ENCODE data around the gene CBLC. TPM values are rescaled to one million over a fixed set of nuclear protein-coding genes. Genes with fewer than 3 reads are reported as not detected.

Gene CBLC
- polyA plus RNA-seq, 1 donor from 2014 or later, result not detected

DNA sequence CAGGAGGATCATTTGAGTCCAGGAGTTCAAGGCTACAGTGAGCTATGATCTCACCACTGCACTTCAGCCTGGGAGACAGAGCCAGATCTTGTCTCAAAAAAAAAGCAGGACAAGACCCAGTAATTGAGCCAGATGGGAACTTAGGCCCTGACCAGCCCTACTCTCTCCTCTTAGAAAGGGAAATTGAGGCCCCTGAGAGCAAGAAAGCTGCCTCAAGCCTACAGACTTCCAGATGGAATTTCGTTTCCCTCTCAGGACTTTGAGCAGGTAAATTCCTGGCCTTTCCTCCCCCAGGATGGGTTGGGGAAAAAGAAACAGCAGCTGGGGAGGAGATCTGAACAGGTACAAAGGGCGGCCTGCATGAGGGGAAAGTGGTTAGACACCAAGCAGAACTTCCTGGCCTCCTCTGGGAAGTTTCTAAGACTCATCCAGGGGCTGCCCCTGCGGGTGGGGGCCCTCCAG is 32.8 kb upstream of the CBLC start:
- H2AFZ ChIP-seq (ENCODE audit: low read depth, low read length), result no peak overlapping the region
- no peak overlapping the region for H3K9ac ChIP-seq (ENCODE audit: low read length)
- H3F3A ChIP-seq (ENCODE audit: insufficient read depth, low read length, poor library complexity, severe bottlenecking), result no peaks in the 10 kb centered on the region
- no peak overlapping the region for H3K4me2 ChIP-seq (ENCODE audit: low read length)
- no peaks in the 10 kb centered on the region for H3K79me2 ChIP-seq (replicated peaks; ENCODE audit: insufficient read depth, low read length)
- H4K20me1 ChIP-seq (ENCODE audit: insufficient read depth), result no peaks in the 10 kb centered on the region
- no peak overlapping the region for H3K4me3 ChIP-seq (ENCODE audit: low read length)
- H3K27me3 ChIP-seq (ENCODE audit: insufficient read depth, low read depth, low read length), result peaks cover 46% of the 10 kb centered on the region
- H3K27ac ChIP-seq (ENCODE audit: low read length), result no peak overlapping the region
- no peaks in the 10 kb centered on the region for H3K9me3 ChIP-seq (ENCODE audit: low read length)
- TF ChIP-seq POLR2AphosphoS5 (IDR thresholded peaks at IDR 0.05) (no peak), EZH2 (IDR thresholded peaks at IDR 0.05; ENCODE audit: borderline replicate concordance, insufficient read depth, low read length, poor library complexity, severe bottlenecking) (no peak), MXI1 (conservative IDR thresholded peaks at IDR 0.05; ENCODE audit: poor library complexity, severe bottlenecking) (no peak), TAF1 (IDR thresholded peaks at IDR 0.05; ENCODE audit: low read depth) (no peak), EP300 (conservative IDR thresholded peaks at IDR 0.05; ENCODE audit: poor library complexity, severe bottlenecking) (no peak), CTCF (IDR thresholded peaks at IDR 0.05; ENCODE audit: poor library complexity, severe bottlenecking) (no peak), RAD21 (conservative IDR thresholded peaks at IDR 0.05) (no peak), SMC3 (conservative IDR thresholded peaks at IDR 0.05; ENCODE audit: poor library complexity) (no peak)
- TF ChIP-seq, protein P1, sequence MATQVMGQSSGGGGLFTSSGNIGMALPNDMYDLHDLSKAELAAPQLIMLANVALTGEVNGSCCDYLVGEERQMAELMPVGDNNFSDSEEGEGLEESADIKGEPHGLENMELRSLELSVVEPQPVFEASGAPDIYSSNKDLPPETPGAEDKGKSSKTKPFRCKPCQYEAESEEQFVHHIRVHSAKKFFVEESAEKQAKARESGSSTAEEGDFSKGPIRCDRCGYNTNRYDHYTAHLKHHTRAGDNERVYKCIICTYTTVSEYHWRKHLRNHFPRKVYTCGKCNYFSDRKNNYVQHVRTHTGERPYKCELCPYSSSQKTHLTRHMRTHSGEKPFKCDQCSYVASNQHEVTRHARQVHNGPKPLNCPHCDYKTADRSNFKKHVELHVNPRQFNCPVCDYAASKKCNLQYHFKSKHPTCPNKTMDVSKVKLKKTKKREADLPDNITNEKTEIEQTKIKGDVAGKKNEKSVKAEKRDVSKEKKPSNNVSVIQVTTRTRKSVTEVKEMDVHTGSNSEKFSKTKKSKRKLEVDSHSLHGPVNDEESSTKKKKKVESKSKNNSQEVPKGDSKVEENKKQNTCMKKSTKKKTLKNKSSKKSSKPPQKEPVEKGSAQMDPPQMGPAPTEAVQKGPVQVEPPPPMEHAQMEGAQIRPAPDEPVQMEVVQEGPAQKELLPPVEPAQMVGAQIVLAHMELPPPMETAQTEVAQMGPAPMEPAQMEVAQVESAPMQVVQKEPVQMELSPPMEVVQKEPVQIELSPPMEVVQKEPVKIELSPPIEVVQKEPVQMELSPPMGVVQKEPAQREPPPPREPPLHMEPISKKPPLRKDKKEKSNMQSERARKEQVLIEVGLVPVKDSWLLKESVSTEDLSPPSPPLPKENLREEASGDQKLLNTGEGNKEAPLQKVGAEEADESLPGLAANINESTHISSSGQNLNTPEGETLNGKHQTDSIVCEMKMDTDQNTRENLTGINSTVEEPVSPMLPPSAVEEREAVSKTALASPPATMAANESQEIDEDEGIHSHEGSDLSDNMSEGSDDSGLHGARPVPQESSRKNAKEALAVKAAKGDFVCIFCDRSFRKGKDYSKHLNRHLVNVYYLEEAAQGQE (IDR thresholded peaks at IDR 0.05; ENCODE audit: borderline replicate concordance), result no peak
- H3K9me2 ChIP-seq (ENCODE audit: insufficient read depth, low read length), result no peaks in the 10 kb centered on the region
- no peaks in the 10 kb centered on the region for H3K36me3 ChIP-seq (ENCODE audit: insufficient read depth, low read length)

- Histone ChIP-seq H3K9me2 (ENCODE audit: insufficient read depth, low read length) (no peaks in the 10 kb centered on the region), H3K9me3 (ENCODE audit: low read length) (no peaks in the 10 kb centered on the region), H4K20me1 (ENCODE audit: insufficient read depth) (no peaks in the 10 kb centered on the region), H3K4me3 (ENCODE audit: low read length) (no peak overlapping the region), H3F3A (ENCODE audit: insufficient read depth, low read length, poor library complexity, severe bottlenecking) (no peaks in the 10 kb centered on the region), H3K79me2 (replicated peaks; ENCODE audit: insufficient read depth, low read length) (no peaks in the 10 kb centered on the region), H3K27ac (ENCODE audit: low read length) (no peak overlapping the region), H3K4me2 (ENCODE audit: low read length) (no peak overlapping the region), H2AFZ (ENCODE audit: low read depth, low read length) (no peak overlapping the region), H3K27me3 (ENCODE audit: insufficient read depth, low read depth, low read length) (peaks cover 51% of the 10 kb centered on the region), H3K36me3 (ENCODE audit: insufficient read depth, low read length) (no peaks in the 10 kb centered on the region), H3K9ac (ENCODE audit: low read length) (no peak overlapping the region)
- TF ChIP-seq RAD21 (conservative IDR thresholded peaks at IDR 0.05) (no peak), TAF1 (IDR thresholded peaks at IDR 0.05; ENCODE audit: low read depth) (no peak), MXI1 (conservative IDR thresholded peaks at IDR 0.05; ENCODE audit: poor library complexity, severe bottlenecking) (no peak), EZH2 (IDR thresholded peaks at IDR 0.05; ENCODE audit: borderline replicate concordance, insufficient read depth, low read length, poor library complexity, severe bottlenecking) (no peak)
- TF ChIP-seq, protein P1 (IDR thresholded peaks at IDR 0.05; ENCODE audit: borderline replicate concordance), result no peak
Measured at GRCh38 chr19:44745341-44745831, 32.3 kb upstream of the CBLC start.

All from neural cell (in vitro differentiated cells).